ENCODE data around the gene JMJD8.

JMJD8 gene

DNA sequence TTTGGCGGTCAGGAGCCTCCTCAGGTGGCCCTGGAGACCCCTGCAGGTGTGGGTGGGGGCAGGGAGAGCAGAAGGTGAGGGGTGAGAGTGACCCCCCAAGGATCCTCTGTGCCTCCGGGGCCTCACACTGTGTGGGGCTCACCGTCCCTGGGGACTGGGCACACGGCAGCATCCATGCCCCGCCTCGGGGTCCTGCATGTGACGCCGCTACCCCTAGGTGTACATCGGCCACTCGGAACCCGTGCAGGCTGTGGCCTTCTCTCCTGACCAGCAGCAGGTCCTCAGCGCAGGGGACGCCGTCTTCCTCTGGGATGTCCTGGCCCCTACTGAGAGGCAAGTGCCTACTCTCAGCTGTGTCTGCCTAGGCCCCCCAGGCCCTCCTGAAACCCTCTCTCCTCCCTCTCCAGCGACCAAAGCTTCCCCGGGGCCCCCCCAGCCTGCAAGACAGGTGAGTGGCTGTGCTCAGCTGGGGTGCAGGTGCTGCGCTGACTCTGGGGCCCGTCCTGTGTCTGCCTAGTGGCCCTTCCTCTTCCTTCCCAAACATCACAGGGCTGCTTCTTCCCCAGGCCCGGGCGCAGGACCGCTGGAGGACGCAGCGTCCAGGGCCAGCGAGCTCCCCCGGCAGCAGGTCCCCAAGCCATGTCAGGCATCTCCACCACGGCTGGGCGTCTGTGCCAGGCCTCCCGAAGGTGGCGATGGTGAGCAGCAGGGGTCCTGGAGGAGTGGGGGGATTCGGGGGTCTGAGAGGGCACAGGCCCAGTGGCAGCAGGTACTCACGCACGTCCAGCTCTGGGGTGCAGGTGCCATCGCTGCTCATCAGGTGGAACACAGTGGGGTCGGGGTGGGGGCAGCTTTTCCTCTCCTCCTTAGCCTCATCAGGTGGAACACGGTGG, 25.2 kb downstream of the JMJD8 start:
- no peak for DNase-seq

- no peak for DNase-seq
Observed at GRCh38 chr16:657487-657886, 26.6 kb downstream of the JMJD8 start.

DNA sequence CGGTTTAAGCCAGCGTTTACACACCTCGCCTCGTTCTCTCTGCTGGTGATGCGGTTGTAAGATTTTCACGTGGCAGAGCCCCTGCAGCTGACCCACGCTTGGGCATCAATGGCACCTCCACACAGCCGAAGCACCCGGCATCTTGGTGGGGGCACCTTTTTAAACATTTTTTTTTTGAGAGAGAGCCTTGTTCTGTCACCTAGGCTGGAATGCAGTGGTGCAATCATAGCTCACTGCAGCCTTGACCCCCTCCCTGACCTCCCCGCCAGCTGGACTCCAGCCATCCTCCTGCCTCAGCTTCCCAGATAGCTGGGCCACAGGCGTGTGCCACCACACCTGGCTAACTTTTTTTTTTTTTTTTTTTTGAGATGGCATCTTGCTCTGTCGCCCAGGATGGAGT, 30.1 kb downstream of the JMJD8 start:
- no peak for DNase-seq

GRCh38 chr16:652454-653305, 31.5 kb downstream of the JMJD8 start:
- DNase-seq, result no peak

DNA sequence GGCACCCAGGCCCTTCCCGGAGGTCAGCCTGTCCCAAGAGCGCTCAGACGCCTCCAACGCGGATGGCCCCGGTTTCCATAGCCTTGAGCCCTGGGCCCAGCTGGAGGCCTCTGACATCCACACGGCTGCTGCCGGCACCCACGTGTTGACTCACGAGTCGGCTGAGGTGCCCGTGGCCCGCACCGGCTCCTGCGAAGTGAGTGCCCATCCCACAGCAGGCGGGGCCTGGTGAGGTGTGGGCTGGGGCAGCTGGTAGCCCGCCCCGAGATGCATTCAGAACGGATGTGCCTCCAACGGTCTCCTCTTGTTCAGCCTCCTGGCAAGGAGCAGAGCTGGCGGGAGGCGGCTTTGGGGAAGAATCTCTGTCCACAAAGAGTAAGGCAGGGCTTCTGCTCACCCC, 32.3 kb downstream of the JMJD8 start:
- DNase-seq, result no peak

GRCh38 chr16:649631-650030, 34.5 kb downstream of the JMJD8 start:
- no peak for DNase-seq

- DNase-seq, result peak; percentile 94
Observed at GRCh38 chr16:648781-649589, 35.1 kb downstream of the JMJD8 start, which contains the start of gene WDR90. Gene WDR90 (plus strand): TSS chr16:649365. CDS start chr16:649417, 52 bp downstream.

- DNase-seq, result peak; percentile 57
Observed at GRCh38 chr16:648071-648780, 35.9 kb downstream of the JMJD8 start.

GRCh38 chr16:647173-647902, 36.8 kb downstream of the JMJD8 start:
- no peak for DNase-seq

DNA sequence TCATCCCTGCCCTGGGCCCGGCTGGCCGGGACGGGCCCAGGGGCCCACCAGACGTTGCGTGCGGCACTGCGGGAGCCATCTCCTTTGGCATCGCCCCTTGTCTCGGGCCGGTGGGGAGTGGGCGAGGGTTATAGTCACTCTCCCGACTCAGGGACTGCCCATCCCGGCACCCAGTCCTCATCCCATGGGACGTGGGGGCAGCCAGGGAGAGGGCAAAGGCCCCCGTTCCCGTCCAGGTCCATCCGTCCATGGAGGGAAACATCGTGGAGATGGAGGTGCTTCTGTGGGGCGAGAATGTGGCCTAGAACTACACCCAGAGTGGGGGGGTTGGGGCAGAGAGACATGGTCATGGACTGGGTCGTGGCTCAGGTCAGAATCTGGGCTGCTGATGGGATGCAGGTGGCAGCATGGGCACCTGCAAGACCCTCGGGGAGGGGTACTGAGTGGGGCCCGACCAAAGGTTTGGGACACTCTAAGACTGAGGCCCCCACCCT, 37.4 kb downstream of the JMJD8 start:
- no peak for DNase-seq

- DNase-seq, result no peak
Observed at GRCh38 chr16:645852-646678, 38.1 kb downstream of the JMJD8 start.

GRCh38 chr16:644556-644955, 39.6 kb downstream of the JMJD8 start:
- no peak for DNase-seq

DNA sequence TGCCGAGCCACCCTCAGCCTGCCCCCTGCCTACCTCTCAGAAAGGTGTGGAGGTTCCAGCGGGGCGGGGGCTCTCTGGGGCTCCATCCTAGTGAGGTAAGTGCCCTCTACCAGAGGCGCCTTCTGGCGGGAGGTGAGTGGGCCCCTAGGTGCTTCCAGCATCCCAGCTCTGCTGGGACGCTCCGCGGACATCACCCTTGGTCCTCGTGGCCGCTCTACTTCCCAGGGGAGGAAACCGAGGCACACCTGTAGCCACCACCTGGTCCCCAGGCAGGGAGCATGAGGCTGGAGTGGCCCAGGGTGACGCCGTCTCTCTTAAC, 41.1 kb downstream of the JMJD8 start:
- no peak for DNase-seq

DNA sequence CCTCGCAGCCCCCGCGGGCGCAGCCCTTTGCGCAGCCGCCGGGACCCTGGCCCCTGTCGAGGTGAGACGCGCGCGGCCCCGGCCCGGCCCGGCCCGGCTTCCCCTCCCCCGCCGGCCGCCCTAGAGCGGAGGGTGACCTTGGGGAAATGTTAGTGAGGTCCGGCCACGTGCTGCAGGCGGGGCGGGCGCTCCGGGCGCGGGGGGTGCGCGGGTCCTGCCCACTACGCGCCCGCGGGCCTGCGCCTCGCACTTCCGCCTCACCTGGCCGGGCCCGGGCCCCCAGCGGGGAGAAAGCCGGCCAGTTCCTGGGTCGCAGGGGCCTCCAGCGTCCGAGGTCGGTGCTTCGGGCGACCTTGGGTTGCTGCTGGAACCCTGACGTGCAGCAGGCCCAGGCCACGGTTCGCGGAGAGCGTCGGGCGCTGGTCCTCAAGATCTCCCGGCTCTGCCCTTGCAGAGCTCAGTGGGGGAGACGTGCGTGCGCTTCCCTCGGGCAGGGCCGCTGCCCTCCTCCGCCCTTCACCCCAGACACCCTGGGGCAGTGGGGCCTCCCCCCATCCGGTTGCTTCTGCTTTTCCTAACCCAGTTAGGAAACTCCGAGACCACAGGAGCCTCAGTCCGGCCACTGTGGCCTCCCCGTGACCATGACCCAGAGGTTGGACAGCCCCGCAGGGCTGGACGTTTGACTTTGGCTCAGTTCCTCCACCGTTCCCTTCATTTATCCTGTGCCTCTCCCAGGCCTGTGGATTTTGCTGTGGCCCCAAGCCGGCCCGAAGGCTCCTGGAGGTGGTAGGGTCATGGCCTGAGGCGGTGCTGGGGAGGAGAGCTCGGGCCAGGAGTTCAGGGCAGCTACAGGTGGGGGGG, 41.7 kb downstream of the JMJD8 start:
- peak; percentile 35 for DNase-seq

DNA sequence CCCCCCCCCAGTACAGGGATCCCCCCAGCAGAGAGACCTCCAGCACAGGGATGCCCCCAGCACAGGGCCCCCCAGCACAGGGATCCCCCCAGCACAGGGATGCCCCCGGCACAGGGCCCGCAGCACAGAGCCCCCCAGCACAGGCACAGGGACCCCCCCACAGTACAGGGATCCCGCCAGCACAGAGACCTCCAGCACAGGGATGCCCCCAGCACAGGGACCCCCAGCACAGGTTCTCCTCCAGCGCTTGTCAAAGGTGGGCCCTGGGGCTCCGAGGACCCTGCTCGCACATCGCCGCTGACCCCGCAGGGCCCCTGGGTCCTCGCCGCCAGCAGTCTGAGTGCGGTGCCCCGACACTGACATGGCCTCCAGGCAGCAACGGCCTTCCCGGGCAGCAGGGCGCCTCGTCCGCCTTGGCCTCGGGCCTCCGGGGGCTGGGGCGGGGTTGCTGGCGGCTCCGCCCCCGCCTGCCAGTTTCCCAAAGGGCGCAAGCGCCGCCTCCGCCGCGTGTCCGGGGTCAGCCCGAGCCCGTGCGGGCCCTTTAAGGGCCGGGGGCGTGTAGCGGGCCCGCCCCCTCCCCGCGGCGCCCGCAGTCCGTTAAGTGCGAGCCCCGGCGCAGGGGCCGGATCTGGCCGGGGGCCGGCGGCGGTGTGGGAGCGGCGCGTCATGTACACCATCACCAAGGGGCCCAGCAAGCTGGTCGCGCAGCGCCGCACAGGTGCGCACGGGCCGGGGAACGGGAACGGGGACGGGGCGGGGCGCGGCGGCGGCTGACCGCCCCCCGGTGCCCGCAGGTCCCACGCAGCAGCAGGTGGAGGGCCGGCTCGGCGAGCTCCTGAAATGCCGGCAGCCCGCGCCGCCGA, 42.6 kb downstream of the JMJD8 start, which contains the start of gene MCRIP2:
MCRIP2 (plus strand) TSS at position 503 of the 863 bp plus-strand sequence; CDS start at position 667, 164 bp downstream.
- peak; percentile 71 for DNase-seq

GRCh38 chr16:640614-641013, 43.5 kb downstream of the JMJD8 start:
- no peak for DNase-seq

GRCh38 chr16:638836-639235, 45.3 kb downstream of the JMJD8 start:
- DNase-seq, result no peak

- no peak for DNase-seq
Observed at GRCh38 chr16:638034-638543, 46.0 kb downstream of the JMJD8 start.
